ENCODE measurements around the gene MRPL52.

The MRPL52 gene

DNA sequence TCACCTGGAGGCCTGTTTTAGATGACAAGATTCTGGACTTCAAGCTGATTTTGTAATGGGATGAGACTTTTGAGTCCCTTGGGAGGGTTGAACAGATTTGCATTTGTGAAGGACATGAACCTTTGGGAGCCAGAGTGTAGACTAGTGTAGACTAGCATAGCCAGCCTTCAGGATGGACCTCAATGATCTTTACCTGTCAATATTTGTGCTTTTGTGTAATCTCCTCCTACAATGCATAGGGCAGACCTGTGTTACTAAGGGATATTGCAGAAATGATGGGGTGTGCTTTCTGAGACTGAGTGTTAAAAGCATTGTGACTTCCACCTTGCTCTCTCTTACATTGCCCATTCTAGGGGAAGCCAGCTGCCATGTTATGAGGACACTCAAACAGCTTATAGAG, 32.0 kb downstream of the MRPL52 start:
- H3K27ac ChIP-seq = no peak overlapping the region
- no peak for TF ChIP-seq CTCF (IDR thresholded peaks at IDR 0.05)
- no peak for TF ChIP-seq ZFX (IDR thresholded peaks at IDR 0.05; ENCODE audit: borderline replicate concordance)

- H3K27ac ChIP-seq = no peak overlapping the region
- TF ChIP-seq CTCF (IDR thresholded peaks at IDR 0.05) (no peak), ZFX (IDR thresholded peaks at IDR 0.05; ENCODE audit: borderline replicate concordance) (no peak)
These were observed 35.3 kb downstream of the MRPL52 start for GRCh38 chr14:22864979-22865378.

DNA sequence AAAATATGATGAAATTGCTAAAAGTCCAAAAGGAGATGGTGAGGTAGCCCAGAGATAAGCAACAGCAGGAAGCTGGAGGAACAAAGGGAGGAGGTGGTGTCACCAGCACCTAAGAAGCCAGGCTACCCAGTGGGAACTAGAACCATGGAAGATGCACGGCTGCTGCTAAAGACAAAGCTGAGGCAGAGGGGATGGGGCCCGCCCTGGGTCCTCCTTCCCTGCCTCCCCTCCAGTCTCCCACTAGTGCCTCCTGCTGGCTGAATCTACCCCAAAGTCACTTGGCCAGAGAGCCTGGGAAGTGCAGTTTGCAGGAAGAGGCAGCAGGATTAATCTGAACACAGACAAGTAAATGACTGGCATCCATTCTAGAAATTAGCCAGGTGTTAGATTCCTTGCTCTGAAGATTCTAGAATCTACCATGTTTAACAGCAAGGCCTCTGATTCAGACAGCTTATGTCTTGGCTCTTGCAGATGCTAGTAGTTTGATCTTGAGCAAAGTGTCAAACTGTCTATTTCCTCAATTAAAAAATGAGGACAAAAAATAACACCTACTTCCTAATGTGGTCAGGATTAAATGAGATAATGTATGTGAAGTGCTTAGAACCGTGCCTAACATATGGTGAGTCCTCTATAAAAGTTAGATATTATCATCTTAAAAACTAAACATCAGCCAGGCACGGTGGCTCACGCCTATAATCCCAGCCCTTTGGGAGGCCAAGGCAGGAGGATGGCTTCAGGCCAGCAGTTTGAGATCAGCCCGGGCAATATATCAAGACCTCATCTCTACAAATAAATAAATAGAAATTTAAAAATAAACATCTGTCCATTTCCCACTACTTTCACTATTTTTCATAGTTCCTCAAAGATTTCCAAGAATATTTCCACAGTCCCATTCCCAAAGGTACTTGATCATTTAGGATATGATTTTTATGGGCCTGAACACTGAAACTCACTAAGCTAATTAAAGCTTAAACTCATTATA, 36.0 kb downstream of the MRPL52 start:
- no peak overlapping the region for H3K27ac ChIP-seq
- peak; percentile 42 for TF ChIP-seq CTCF (IDR thresholded peaks at IDR 0.05)
- TF ChIP-seq ZFX (IDR thresholded peaks at IDR 0.05; ENCODE audit: borderline replicate concordance) = no peak

DNA sequence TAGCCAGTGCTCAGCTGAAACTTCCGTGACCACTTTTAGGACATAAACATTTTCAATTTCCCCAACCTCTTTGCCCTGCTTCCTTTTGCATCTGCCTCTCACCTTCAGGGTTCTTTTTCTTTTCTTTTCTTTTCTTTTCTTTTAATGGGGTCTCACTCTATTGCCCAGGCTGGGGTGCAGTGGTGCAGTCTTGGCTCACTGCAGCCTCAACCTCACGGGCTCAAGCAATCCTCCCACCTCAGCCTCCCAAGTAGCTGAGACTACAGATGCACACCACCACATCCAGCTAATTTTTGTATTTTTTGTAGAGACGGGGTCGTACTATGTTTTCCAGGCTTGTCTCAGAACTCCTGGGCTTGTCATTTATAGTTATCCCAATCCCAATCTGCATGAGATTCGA, 37.2 kb downstream of the MRPL52 start:
- TF ChIP-seq CTCF (IDR thresholded peaks at IDR 0.05) (no peak), ZFX (IDR thresholded peaks at IDR 0.05; ENCODE audit: borderline replicate concordance) (no peak)
- H3K27ac ChIP-seq = no peak overlapping the region

GRCh38 chr14:22870811-22871223, 41.1 kb downstream of the MRPL52 start:
- TF ChIP-seq CTCF (IDR thresholded peaks at IDR 0.05) (no peak), ZFX (IDR thresholded peaks at IDR 0.05; ENCODE audit: borderline replicate concordance) (no peak)
- H3K27ac ChIP-seq = peak overlapping the region; percentile 95

DNA sequence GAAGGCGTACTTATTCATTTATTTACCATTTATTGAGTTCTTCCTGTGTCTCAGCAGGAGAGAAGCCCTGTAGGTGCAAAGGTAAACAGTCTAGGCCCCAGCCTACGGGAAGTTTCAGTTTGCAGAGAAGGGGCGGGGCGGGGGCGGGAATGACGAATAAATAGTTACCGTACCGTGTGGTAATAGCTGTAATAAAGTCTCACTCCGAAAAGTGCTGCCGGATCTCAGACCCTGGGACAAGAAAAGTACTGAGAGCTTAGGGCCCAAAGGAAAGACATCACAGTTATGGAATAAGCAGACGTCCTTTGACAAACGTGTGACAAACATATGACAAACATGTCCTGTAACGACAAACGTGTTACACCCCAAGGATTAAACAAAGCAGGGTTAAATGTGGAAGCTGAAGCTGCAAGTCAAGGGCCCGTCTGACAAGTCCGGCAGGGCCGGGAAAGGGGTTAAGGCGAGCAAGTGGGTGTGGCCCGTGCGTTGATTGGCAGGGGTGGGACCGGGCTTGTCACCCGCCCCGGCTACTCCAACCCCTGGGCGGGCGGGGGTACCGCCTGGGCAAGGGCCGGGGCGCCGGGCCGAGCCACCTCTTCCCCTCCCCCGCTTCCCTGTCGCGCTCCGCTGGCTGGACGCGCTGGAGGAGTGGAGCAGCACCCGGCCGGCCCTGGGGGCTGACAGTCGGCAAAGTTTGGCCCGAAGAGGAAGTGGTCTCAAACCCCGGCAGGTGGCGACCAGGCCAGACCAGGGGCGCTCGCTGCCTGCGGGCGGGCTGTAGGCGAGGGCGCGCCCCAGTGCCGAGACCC, 41.7 kb downstream of the MRPL52 start, which contains the start of gene LRP10:
Gene LRP10 (plus strand): TSS at position 517 of the 809 bp plus-strand sequence. CDS start 564 bp downstream, outside the sequence.
- H3K27ac ChIP-seq = peak within 1 kb of the TSS; percentile 95
- TF ChIP-seq ZFX (IDR thresholded peaks at IDR 0.05; ENCODE audit: borderline replicate concordance) = no peak
- no peak for TF ChIP-seq CTCF (IDR thresholded peaks at IDR 0.05)
